Measurements from ENCODE around the gene ABCD1.

- TF ChIP-seq CTCF (IDR thresholded peaks at IDR 0.05; ENCODE audit: insufficient read depth, low read depth, low read length) (no peak), EZH2 (IDR thresholded peaks at IDR 0.05; ENCODE audit: insufficient read depth, low read length) (no peak)
Measured at GRCh38 chrX:153724252-153725038, at the start of gene ABCD1, which contains the start of gene BCAP31.

Data from astrocyte (in vitro differentiated cells and primary cell).